H1 (cell line): ENCODE measurements around the gene ESYT2. TPM values are rescaled to one million over a fixed set of nuclear protein-coding genes. Genes with fewer than 3 reads are reported as not detected.
"Not testable (repeated sequence)": the region's sequence is repeated elsewhere in the genome, so short reads cannot be mapped to it uniquely, and the experiment has no call there.

Experiments used
- CTCF ChIA-PET: fragments of 300-600 bp; sonication (Branson Sonifier 250); formaldehyde crosslinking; loops from one replicate; lab custom pipeline; 2021; ENCODE audit not compliant: partially characterized antibody; lab: Charles Lee
- POLR2A ChIA-PET: fragments of 300-600 bp; sonication (Branson Sonifier 250); formaldehyde crosslinking; loops from one replicate; lab custom pipeline; 2021; ENCODE audit warnings: inconsistent platforms; ENCODE audit not compliant: partially characterized antibody; lab: Charles Lee
- DNase-seq, 2 experiments: peaks; one replicate each; pipeline versions ENCODE4 v3.0.0 to v3.0.0-alpha.2; 2010 to 2022; ENCODE audit warnings: low spot score in 2 of 2, low read depth in 1 of 2, mixed read lengths in 1 of 2
- FAIRE-seq: peaks from 2 replicates; lab custom pipeline; 2011; peaks lifted over from hg19 to GRCh38; lab: Jason Lieb, UNC
- H2AFZ ChIP-seq: 2 replicates; pipeline ENCODE4 v1.8.1; 2012; ENCODE audit warnings: low read length, inconsistent platforms
- H2AK5ac ChIP-seq: 2 replicates; pipeline ENCODE4 v1.6.1; 2013; ENCODE audit warnings: low read depth, low read length
- H2BK120ac ChIP-seq: replicated peaks from 2 replicates; pipeline ENCODE3; 2013; ENCODE audit warnings: low read depth, low read length, inconsistent platforms
- H2BK12ac ChIP-seq: 2 replicates; pipeline ENCODE4 v1.6.1; 2013; ENCODE audit warnings: low read depth, low read length
- H2BK15ac ChIP-seq: 2 replicates; pipeline ENCODE4 v1.6.1; 2013; ENCODE audit warnings: low read length
- H2BK20ac ChIP-seq: 2 replicates; pipeline ENCODE4 v1.6.1; 2013; ENCODE audit warnings: low read length
- H2BK5ac ChIP-seq: 2 replicates; pipeline ENCODE4 v1.6.1; 2013; ENCODE audit warnings: low read depth, low read length
- H3K14ac ChIP-seq: 2 replicates; pipeline ENCODE4 v1.6.1; 2013; ENCODE audit warnings: inconsistent platforms; ENCODE audit not compliant: insufficient read length
- H3K18ac ChIP-seq: 2 replicates; pipeline ENCODE4 v1.6.1; 2013; ENCODE audit warnings: low read length; ENCODE audit errors: extremely low read depth
- H3K23ac ChIP-seq: 2 replicates; pipeline ENCODE4 v1.6.1; 2013; ENCODE audit warnings: inconsistent platforms; ENCODE audit not compliant: insufficient read length
- H3K23me2 ChIP-seq: 2 replicates; pipeline ENCODE4 v1.6.1; 2013; ENCODE audit warnings: low read depth, low read length
- H3K27ac ChIP-seq: 2 replicates; pipeline ENCODE4 v1.6.1; 2011; ENCODE audit warnings: low read depth, low read length, inconsistent platforms
- H3K27me3 ChIP-seq, 4 experiments: replicated peaks in 1 of 4; 1 replicate in 1 of 4; 2 replicates in 3 of 4; pipeline versions ENCODE4 v1.6.1 to v1.8.1; 2011 to 2013; ENCODE audit warnings: low read length in 3 of 4, mild to moderate bottlenecking in 3 of 4, inconsistent platforms in 2 of 4, mixed read lengths in 2 of 4, moderate library complexity in 1 of 4; ENCODE audit not compliant: control insufficient read depth in 3 of 4, insufficient read depth in 3 of 4; ENCODE audit errors: extremely low read depth in 1 of 4
- H3K36me3 ChIP-seq, 4 experiments: 2 replicates each; pipeline versions ENCODE4 v1.6.1 to v1.8.1; 2011 to 2013; ENCODE audit warnings: mild to moderate bottlenecking in 4 of 4, low read length in 3 of 4, moderate library complexity in 2 of 4, control low read depth in 1 of 4, inconsistent platforms in 1 of 4; ENCODE audit not compliant: insufficient read depth in 4 of 4, control insufficient read depth in 2 of 4
- H3K4ac ChIP-seq: replicated peaks from 2 replicates; pipeline ENCODE3; 2013; ENCODE audit warnings: low read length, low read depth, mixed read lengths, inconsistent platforms; ENCODE audit not compliant: insufficient read length
- H3K4me1 ChIP-seq, 4 experiments: replicated peaks in 1 of 4; 1 replicate in 1 of 4; 2 replicates in 3 of 4; pipeline versions ENCODE4 v1.6.1 to v1.8.1; 2011 to 2013; ENCODE audit warnings: low read length in 3 of 4, inconsistent platforms in 2 of 4, mixed read lengths in 1 of 4; ENCODE audit not compliant: insufficient read depth in 4 of 4, control insufficient read depth in 3 of 4
- H3K4me2 ChIP-seq, 2 experiments: 2 replicates each; pipeline versions ENCODE4 v1.6.1 to v1.8.1; 2011 to 2013; ENCODE audit warnings: low read depth in 2 of 2, low read length in 2 of 2, control low read depth in 1 of 2, inconsistent platforms in 1 of 2, mild to moderate bottlenecking in 1 of 2; ENCODE audit not compliant: insufficient read depth in 1 of 2
- H3K4me3 ChIP-seq, 4 experiments: fragments of 200-600, 300-600 bp in 1 of 4; sonication (generic), shearing (Covaris generic), sonication (Bioruptor Twin) in 1 of 4; 2 replicates each; pipeline versions ENCODE4 v1.5.1 to v1.8.1; 2011 to 2016; ENCODE audit warnings: low read length in 4 of 4, low read depth in 3 of 4, control low read depth in 2 of 4, inconsistent platforms in 2 of 4, mild to moderate bottlenecking in 2 of 4, mixed read lengths in 1 of 4, moderate library complexity in 1 of 4; ENCODE audit not compliant: insufficient read depth in 2 of 4; ENCODE audit errors: extremely low read depth in 1 of 4
- H3K56ac ChIP-seq: replicated peaks from 2 replicates; pipeline ENCODE3; 2013; ENCODE audit warnings: low read depth, mild to moderate bottlenecking, mixed read lengths, low read length, inconsistent platforms; ENCODE audit not compliant: insufficient read length
- H3K79me1 ChIP-seq: 2 replicates; pipeline ENCODE4 v1.6.1; 2013; ENCODE audit warnings: low read depth, low read length, control low read depth
- H3K79me2 ChIP-seq, 2 experiments: 2 replicates each; pipeline versions ENCODE4 v1.6.1 to v1.8.1; 2012 to 2013; ENCODE audit warnings: low read length in 2 of 2, mild to moderate bottlenecking in 2 of 2, inconsistent platforms in 1 of 2; ENCODE audit not compliant: insufficient read depth in 2 of 2, control insufficient read depth in 1 of 2
- H3K9ac ChIP-seq, 4 experiments: replicated peaks in 1 of 4; 1 replicate in 1 of 4; 2 replicates in 3 of 4; pipeline versions ENCODE4 v1.6.1 to v1.8.1; 2011 to 2013; ENCODE audit warnings: low read depth in 3 of 4, low read length in 3 of 4, control low read depth in 2 of 4, mild to moderate bottlenecking in 2 of 4, moderate library complexity in 2 of 4, inconsistent platforms in 1 of 4; ENCODE audit errors: extremely low read depth in 1 of 4
- H3K9me3 ChIP-seq, 2 experiments: 2 replicates each; pipeline versions ENCODE4 v1.6.1 to v1.8.1; 2012 to 2013; ENCODE audit warnings: mild to moderate bottlenecking in 2 of 2, moderate library complexity in 2 of 2, control low read depth in 1 of 2, inconsistent platforms in 1 of 2, low read depth in 1 of 2, low read length in 1 of 2, mixed read lengths in 1 of 2; ENCODE audit not compliant: insufficient read depth in 2 of 2
- H4K20me1 ChIP-seq, 2 experiments: replicated peaks in 1 of 2; 2 replicates each; pipeline versions ENCODE3 to v1.8.1; 2011 to 2013; ENCODE audit warnings: inconsistent platforms in 2 of 2, low read length in 2 of 2, mild to moderate bottlenecking in 1 of 2; ENCODE audit not compliant: insufficient read depth in 2 of 2, control insufficient read depth in 1 of 2
- H4K5ac ChIP-seq: 2 replicates; pipeline ENCODE4 v1.6.1; 2013; ENCODE audit warnings: low read length, low read depth, mixed read lengths, inconsistent platforms; ENCODE audit not compliant: insufficient read length
- H4K8ac ChIP-seq: 2 replicates; pipeline ENCODE4 v1.8.0; 2013; ENCODE audit warnings: mild to moderate bottlenecking, moderate library complexity, low read length, inconsistent platforms; ENCODE audit not compliant: insufficient read depth; ENCODE audit errors: extremely low read depth
- H4K91ac ChIP-seq: replicated peaks from 2 replicates; pipeline ENCODE3; 2013; ENCODE audit warnings: low read length, mixed read lengths, inconsistent platforms; ENCODE audit not compliant: insufficient read length
- MAFK ChIP-seq: IDR thresholded peaks from 2 replicates; pipeline ENCODE4 v1.6.1; 2012; ENCODE audit warnings: low read depth, mild to moderate bottlenecking, improper control_type of control experiment, low read length
- SP1 ChIP-seq: IDR thresholded peaks from 2 replicates; pipeline ENCODE4 v1.6.1; 2011; ENCODE audit warnings: low read depth, low read length
- WGBS, 2 experiments: shearing (Covaris generic) in 1 of 2; methylation state at CpG; one replicate each; pipeline versions ENCODE4 v1.1.6 to v1.1.7; 2013 to 2015; ENCODE audit warnings: low lambda C conversion rate in 2 of 2, mixed read lengths in 2 of 2, inconsistent platforms in 1 of 2, low coverage in 1 of 2, missing lambda C conversion rate in 1 of 2; ENCODE audit not compliant: insufficient replicate concordance in 2 of 2, insufficient coverage in 1 of 2, insufficient read length in 1 of 2; ENCODE audit errors: extremely low coverage in 1 of 2, missing lambda C conversion rate in 1 of 2; 5-methylcytosine and 5-hydroxymethylcytosine counted together
- polyA plus RNA-seq, 7 experiments: library from polyadenylated mRNA; depleted of rRNA in 3 of 7; stranded (reverse) in 5 of 7; unstranded in 2 of 7; fragments of >200 nt in 5 of 7; fragments of 200-250 nt in 2 of 7; gene quantifications; 1 replicate in 5 of 7; 2 replicates in 1 of 7; 4 replicates in 1 of 7; pipeline versions ENCODE4 v1.2.1 to v1.2.3, GENCODE V29; 2011 to 2013; ENCODE audit warnings: missing spikeins in 2 of 7, mixed read lengths in 2 of 7
- total RNA-seq: library from RNA; stranded (reverse); fragmentation: NEBNext Ultra II Directional; extraction: Animal tissue kit (Norgen Biotek cat#: 25700); gene quantifications from 2 replicates; pipeline ENCODE4 v1.2.1, GENCODE V29; 2021

Gene ESYT2
- total and polyA plus RNA-seq, 2 of the 8 experiments (the other 6 are each of a cell fraction or from before 2014, with no cell fraction given): 27.0 to 37.5 TPM

DNA sequence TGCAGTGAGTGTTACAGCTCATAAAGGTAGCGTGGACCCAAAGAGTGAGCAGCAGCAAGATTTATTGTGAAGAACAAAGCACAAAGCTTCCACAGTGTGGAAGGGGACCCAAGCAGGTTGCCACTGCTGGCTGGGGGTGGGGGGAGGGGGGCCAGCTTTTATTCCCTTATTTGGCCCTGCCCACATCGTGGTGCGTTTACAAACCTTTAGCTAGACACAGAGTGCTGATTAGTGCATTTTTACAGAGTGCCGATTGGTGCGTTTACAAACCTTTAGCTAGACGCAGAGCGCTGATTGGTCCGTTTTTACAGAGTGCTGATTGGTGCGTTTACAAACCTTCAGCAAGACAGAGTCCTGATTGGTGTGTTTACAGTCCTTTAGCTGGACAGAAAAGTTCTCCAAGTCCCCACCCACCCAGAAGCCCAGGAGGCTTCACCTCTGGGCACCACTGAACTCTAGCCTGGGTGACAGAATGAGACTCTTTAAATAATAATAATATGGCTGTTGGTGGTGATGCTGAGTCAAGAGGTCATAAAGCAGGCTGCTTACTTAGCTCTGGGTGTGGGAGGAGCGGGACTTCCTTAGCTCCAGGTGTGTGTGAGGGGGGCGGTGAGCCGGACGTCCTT, 33.8 kb upstream of the ESYT2 start:
- not testable (repeated sequence) for H3K18ac ChIP-seq, H3K23me2 ChIP-seq, H3K36me3 ChIP-seq, H2AFZ ChIP-seq, H3K9me3 ChIP-seq, H2BK15ac ChIP-seq, H3K23ac ChIP-seq, H3K56ac ChIP-seq, H3K9ac ChIP-seq, H2AK5ac ChIP-seq, H2BK12ac ChIP-seq, H4K20me1 ChIP-seq, H2BK5ac ChIP-seq, H3K79me1 ChIP-seq, H4K91ac ChIP-seq, H3K27ac ChIP-seq, H4K8ac ChIP-seq, H2BK20ac ChIP-seq, H4K5ac ChIP-seq, H3K14ac ChIP-seq, H3K4ac ChIP-seq, H3K27me3 ChIP-seq, H2BK120ac ChIP-seq
- H3K4me2 ChIP-seq: peak overlapping the region; percentile 57 to 75; a peak in 3 of 4 replicates
- DNase-seq (peak in 1 of 2 experiments; percentile 57), FAIRE-seq (peak; percentile 39)
- peaks cover 2 to 43% of the 10 kb centered on the region in 2 experiments; a peak in 2 of 4 replicates for H3K79me2 ChIP-seq
- ChIA-PET POLR2A (interaction anchor here (0.7 to 1.5 kb wide), 4 partner anchors 9 to 46 kb away, joined by 3 to 5 read pairs (median 4); no protein-coding TSS in a partner anchor), CTCF (interaction anchor here (0.6 to 2.1 kb wide), 7 partner anchors 10 to 130 kb away, joined by 3 to 9 read pairs (median 3); no protein-coding TSS in a partner anchor)
- peaks cover 9 to 25% (median 17%) of the 10 kb centered on the region in 4 experiments; a peak in 6 of 7 replicates for H3K4me1 ChIP-seq
- WGBS, 2 experiments: 58% methylated on average over 13 of the region's 13 CpGs; no CpG with 5 or more reads in 1 of the 2 experiments
- peak overlapping the region; percentile 14 to 66 (median 31); a peak in 5 of 8 replicates for H3K4me3 ChIP-seq
- TF ChIP-seq SP1: peak; percentile 61; the same call in 1 of the 2 replicates
- peak; percentile 39; the same call in 1 of the 2 replicates for TF ChIP-seq MAFK
